ENCODE data around the gene TIAM2.
"Not testable (repeated sequence)": the region's sequence is repeated elsewhere in the genome, so short reads cannot be mapped to it uniquely, and the experiment has no call there.

The TIAM2 gene

GRCh38 chr6:155171747-155172449 lies 176.8 kb downstream of the TIAM2 start:
- DNase-seq = no peak

GRCh38 chr6:155173488-155173887 lies 178.4 kb downstream of the TIAM2 start:
- no peak for DNase-seq

DNA sequence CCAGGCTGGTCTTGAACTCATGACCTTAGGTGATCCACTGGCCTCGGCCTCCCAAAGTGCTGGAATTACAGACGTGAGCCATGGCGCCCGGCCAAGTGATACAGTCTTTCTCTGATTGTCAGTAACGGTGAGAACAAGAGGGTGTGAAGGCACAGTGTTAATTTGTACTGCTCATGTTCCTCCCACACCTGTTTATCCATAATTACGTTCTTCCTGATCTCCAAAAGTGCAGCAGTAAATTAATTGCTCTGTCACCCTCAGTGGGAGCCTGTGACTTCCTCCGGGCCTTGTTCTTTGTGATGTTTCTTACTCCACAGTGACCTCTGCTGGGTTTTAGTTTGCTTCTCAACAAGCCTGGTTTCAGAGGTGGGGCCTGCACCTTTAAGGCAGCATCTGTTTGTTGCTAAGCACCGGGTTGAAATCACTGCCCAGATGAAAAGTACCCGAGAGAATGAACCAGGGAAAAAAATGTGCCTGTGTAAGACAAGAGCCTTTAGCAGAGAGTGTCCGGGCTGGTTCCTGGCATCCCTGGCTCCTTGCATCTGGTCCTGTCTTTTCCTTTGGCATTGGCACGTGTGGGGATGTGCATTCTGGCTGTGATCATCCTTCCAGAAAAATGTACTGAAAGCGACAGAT lies 179.6 kb downstream of the TIAM2 start:
- no peak for DNase-seq

GRCh38 chr6:155177363-155177961 lies 182.3 kb downstream of the TIAM2 start:
- no peak for DNase-seq

- no peak for DNase-seq
Observed at GRCh38 chr6:155181498-155181897, 186.4 kb downstream of the TIAM2 start.

- no peak for DNase-seq
Observed at GRCh38 chr6:155182103-155182502, 187.0 kb downstream of the TIAM2 start.

GRCh38 chr6:155183095-155183494 lies 188.0 kb downstream of the TIAM2 start:
- no peak for DNase-seq

- DNase-seq = not testable (repeated sequence)
Observed at GRCh38 chr6:155185041-155185440, 189.9 kb downstream of the TIAM2 start.

- no peak for DNase-seq
Observed at GRCh38 chr6:155185544-155185943, 190.4 kb downstream of the TIAM2 start.

GRCh38 chr6:155186052-155186658 lies 191.0 kb downstream of the TIAM2 start:
- DNase-seq = no peak

DNA sequence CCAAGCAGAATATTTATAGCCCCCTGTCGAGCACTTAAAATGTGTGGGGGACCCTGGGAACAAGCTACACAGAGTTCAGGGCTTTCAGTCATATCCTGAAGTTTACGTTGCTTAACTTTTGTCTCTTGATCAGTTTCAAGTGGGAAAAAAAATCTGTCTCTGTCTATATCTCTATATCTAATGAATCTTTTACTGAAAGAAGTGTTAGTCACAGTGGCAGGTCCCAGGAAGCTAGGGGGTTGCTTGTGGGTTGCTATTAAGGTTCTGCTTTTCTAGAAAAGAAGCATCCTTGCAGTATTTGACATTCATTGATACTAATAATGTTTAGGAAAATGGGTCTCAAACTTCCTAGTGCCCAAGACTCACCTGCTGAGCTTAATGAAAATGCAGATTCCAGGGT lies 192.0 kb downstream of the TIAM2 start:
- DNase-seq = no peak

DNA sequence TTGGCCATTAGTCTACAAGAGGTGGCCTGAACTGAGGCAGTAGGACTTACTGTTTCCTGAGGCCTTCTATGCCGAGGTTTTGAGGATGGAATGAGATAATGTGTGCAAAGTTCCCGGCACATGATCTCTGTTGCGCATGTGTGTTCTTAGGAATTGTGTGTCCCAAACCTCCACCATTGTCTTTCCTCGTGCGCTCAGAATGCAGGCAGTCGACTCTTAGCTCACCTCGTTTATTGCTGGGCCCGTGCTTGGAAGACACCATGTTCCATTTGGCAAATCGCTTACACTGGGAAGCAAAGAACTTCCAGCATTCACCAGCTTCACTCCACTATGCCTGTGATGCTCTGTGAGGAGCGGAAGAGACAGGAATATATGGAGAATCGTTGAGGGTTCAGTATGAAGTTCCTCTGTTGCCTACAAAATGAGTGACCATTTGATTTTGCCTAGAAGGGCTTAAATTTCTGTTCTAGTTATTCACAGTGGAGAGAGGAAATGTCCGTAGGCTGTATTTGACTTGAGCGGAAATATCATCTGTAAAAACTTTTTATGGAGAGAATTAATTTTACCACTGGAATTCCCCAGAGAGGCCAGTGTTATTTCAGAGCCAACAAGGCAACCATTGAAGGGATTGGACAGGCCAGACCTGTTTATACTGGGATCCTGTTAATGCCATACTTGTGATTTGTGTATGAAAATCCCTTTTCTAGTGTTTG lies 193.0 kb downstream of the TIAM2 start:
- no peak for DNase-seq

GRCh38 chr6:155188707-155189496 lies 193.8 kb downstream of the TIAM2 start:
- no peak for DNase-seq

GRCh38 chr6:155190677-155191076 lies 195.6 kb downstream of the TIAM2 start:
- no peak for DNase-seq

DNA sequence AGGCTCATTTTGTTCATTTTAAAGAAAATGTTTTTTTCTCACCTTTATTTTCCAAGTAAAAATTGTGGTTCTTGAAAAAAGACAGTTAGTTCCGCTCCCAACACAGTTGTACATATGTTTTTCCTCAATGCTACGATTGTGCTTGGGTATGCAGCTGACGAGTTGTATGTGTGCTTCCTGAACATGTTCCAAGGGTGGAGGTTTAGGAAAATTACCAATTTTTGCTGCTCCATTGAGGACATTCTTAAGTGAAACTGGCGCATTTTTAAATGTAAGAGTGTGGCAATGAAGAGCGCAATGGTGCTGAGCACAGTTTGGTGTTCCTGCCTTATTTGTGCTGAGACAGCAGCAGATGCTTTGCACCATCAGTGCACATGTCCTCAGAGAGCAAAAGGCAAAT lies 198.4 kb downstream of the TIAM2 start:
- no peak for DNase-seq

- DNase-seq = no peak
Observed at GRCh38 chr6:155194399-155194798, 199.3 kb downstream of the TIAM2 start.

- no peak for DNase-seq
Observed at GRCh38 chr6:155195903-155196302, 200.8 kb downstream of the TIAM2 start.

DNA sequence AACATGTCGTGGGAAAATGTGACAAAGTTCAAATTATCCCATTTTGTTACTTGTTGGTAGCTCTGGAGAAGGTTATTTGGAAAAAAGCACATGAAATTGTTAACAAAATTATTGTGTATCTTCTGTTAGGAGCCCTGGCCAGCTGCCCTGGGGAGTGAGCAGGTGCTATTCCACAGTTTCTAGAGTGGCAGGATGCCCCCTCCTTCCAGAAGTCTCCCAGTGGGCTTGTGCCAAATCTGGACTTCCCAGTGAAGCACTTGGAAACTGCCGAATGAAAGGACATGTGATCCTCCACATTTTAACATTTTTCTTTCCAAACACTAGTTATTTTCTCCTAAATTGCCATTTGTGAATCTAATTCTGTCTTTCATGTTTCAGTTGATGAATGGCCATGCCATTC lies 201.8 kb downstream of the TIAM2 start:
- no peak for DNase-seq

- no peak for DNase-seq
Observed at GRCh38 chr6:155197932-155198331, 202.8 kb downstream of the TIAM2 start.

GRCh38 chr6:155200012-155200411 lies 204.9 kb downstream of the TIAM2 start:
- no peak for DNase-seq

DNA sequence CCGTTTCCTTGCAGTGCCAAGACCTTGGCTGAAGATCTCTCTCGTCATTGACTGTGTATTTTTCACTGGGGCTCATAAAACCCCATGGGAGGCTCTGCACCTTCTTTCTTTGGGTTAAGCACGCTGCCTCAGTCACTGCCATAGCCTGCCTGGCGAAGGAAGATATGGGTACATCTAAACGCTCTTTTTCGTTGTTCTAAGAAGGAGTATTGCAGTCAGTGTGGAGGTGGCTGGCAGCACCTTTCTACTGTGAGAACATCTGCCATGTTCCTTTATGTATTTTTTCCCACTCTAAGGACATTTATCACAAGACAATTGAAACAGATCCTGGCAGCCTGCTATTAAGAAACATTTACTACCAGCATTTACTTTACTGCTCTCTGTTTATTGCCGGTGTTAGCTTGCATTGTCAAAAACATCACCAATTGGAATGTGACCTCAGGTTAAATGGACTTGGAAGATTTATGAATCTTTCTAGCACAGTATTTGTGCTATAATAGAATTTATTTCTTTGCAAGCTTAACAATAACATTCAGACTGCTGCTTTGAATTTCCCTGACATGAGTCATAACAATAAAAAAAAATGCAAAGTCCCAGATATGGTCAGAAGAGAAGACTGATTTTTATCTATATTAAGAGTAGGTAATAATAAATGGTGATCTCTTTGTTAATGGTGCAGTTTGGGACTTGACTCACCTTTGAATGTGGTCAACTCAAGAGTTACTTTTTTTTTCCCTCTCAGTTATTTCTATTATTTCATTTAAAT lies 206.5 kb downstream of the TIAM2 start:
- no peak for DNase-seq

GRCh38 chr6:155207223-155207622 lies 212.1 kb downstream of the TIAM2 start:
- no peak for DNase-seq
